Right cardiac atrium (tissue), 5 donors: ENCODE results near the gene WSCD1. TPM values are rescaled to one million over a fixed set of nuclear protein-coding genes. Genes with fewer than 3 reads are reported as not detected.

Source experiments
- ATAC-seq, 2 donors: fragments of 200-7000 bp; cut with Tn5 transposase; one replicate each; pipeline versions ENCODE4 v1.8.0 to v1.9.1; 2020; ENCODE audit warnings: moderate library complexity in 2 of 2, mild to moderate bottlenecking in 1 of 2
- DNase-seq, 3 donors: peaks; one replicate each; pipeline ENCODE4 v3.0.0-alpha.2; 2020
- H3K27ac ChIP-seq: one replicate; pipeline ENCODE4 v1.5.1; 2013; ENCODE audit warnings: mild to moderate bottlenecking, low read length, control low read depth, moderate library complexity
- H3K27me3 ChIP-seq: one replicate; pipeline ENCODE4 v1.6.1; 2013; ENCODE audit not compliant: control insufficient read depth, insufficient read depth
- H3K4me1 ChIP-seq: one replicate; pipeline ENCODE4 v1.6.1; 2013; ENCODE audit warnings: low read length; ENCODE audit not compliant: control insufficient read depth, insufficient read depth
- H3K4me3 ChIP-seq: one replicate; pipeline ENCODE4 v1.5.1; 2013; ENCODE audit warnings: low read length, control low read depth
- H3K9me3 ChIP-seq: one replicate; pipeline ENCODE4 v1.6.1; 2013; ENCODE audit warnings: low read length; ENCODE audit not compliant: control insufficient read depth
- WGBS: extraction: QIAGEN DNeasy Blood & Tissue Kit; methylation state at CpG from one replicate; pipeline ENCODE4 v1.1.7; 2013; 5-methylcytosine and 5-hydroxymethylcytosine counted together
- intact Hi-C, 4 donors: fragments of 100-400 bp; cut with DNase I; formaldehyde crosslinking; loops; one replicate each; pipeline versions ENCODE4 v1.11.0 to v1.14.0; 2022 to 2023
- polyA plus RNA-seq: library from polyadenylated mRNA; stranded (reverse); fragments of 200-250 nt; gene quantifications from one replicate; pipeline ENCODE4 v1.2.3, GENCODE V29; 2013
- total RNA-seq, 4 donors: library from RNA; stranded (reverse); fragmentation: NEBNext Ultra II Directional; extraction: Animal tissue kit (Norgen Biotek cat#: 25700); gene quantifications; one replicate each; pipeline ENCODE4 v1.2.1, GENCODE V29; 2021
- donor health status: healthy with polysubstance abuse.
- donor health status: DM: no; HTN: yes; CAD: no.
- donor health status: DM: no; HTN: no; CAD: no.
- donor health status: DM: no; HTN: yes; CAD: no; lungs with severe emphysema.
- donor health status: DM: yes; HTN: yes; CAD: no.

WSCD1 gene
- total and polyA plus RNA-seq, 5 donors, result 2.6 to 9.2 (median 6.4) TPM

- no peak for DNase-seq
- intact Hi-C loops, result no loop called here
- no peak overlapping the region for H3K4me3 ChIP-seq
- H3K27me3 ChIP-seq, result no peaks in the 10 kb centered on the region
- no peaks in the 10 kb centered on the region for H3K4me1 ChIP-seq
- ATAC-seq, result no peak
- no peak overlapping the region for H3K27ac ChIP-seq
- 78% methylated on average over 8 of the region's 8 CpGs for WGBS
- no peaks in the 10 kb centered on the region for H3K9me3 ChIP-seq
Observed at GRCh38 chr17:6059406-6059805, 10.8 kb upstream of the WSCD1 start.

GRCh38 chr17:6061290-6061689, 8.9 kb upstream of the WSCD1 start:
- Histone ChIP-seq H3K4me3 (no peak overlapping the region), H3K27ac (no peak overlapping the region), H3K27me3 (no peaks in the 10 kb centered on the region), H3K4me1 (no peaks in the 10 kb centered on the region), H3K9me3 (no peaks in the 10 kb centered on the region)
- ATAC-seq (peak in 1 of 2 donors; percentile 63), DNase-seq (no peak)
- WGBS, result 59% methylated on average over 5 of the region's 5 CpGs
- intact Hi-C loops, result loop anchor here in 1 of 4 donors (10.0 kb wide), 1 partner anchor 354 kb away; no protein-coding TSS in a partner anchor

DNA sequence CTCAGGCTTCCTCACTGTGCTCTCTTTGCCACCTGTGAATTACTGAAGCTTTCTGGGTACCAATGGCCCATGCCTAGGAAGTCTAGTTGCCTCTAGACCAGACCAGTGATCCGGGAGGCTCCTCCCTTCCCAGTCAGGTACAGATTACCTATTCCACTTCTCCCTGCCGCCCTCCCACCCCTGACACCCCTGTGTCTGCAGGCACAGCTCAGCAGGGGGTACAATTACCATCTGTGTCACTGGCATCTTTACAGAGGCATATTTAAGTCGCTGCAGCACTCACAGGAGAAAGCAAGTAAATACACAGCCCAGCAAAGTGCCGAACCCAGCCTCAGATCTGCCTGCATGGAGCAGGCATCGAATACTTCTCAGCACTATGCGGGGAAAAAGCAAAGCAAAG, 5.3 kb upstream of the WSCD1 start:
- 62% methylated on average over 6 of the region's 6 CpGs for WGBS
- Histone ChIP-seq H3K4me3 (no peak overlapping the region), H3K27me3 (no peaks in the 10 kb centered on the region), H3K27ac (no peak overlapping the region), H3K9me3 (no peaks in the 10 kb centered on the region), H3K4me1 (no peaks in the 10 kb centered on the region)
- DNase-seq (no peak), ATAC-seq (no peak)
- intact Hi-C loops, result loop anchor here in 1 of 4 donors (10.0 kb wide), 1 partner anchor 350 kb away; no protein-coding TSS in a partner anchor

- intact Hi-C loops, result loop anchor here in 1 of 4 donors (10.0 kb wide), 1 partner anchor 349 kb away; no protein-coding TSS in a partner anchor
- no peak for DNase-seq
- Histone ChIP-seq H3K27ac (no peak overlapping the region), H3K4me3 (no peak overlapping the region), H3K4me1 (no peaks in the 10 kb centered on the region), H3K27me3 (no peaks in the 10 kb centered on the region), H3K9me3 (no peaks in the 10 kb centered on the region)
- 78% methylated on average over 7 of the region's 7 CpGs for WGBS
- ATAC-seq, result no peak
Observed at GRCh38 chr17:6065351-6065750, 4.8 kb upstream of the WSCD1 start.

GRCh38 chr17:6066183-6066948, 3.8 kb upstream of the WSCD1 start:
- 79% methylated on average over 10 of the region's 10 CpGs for WGBS
- intact Hi-C loops, result loop anchor here in 1 of 4 donors (10.0 kb wide), 1 partner anchor 348 kb away; no protein-coding TSS in a partner anchor
- no peak overlapping the region for H3K27ac ChIP-seq
- ATAC-seq (no peak), DNase-seq (no peak)
- H3K27me3 ChIP-seq, result no peaks in the 10 kb centered on the region
- no peak overlapping the region for H3K4me3 ChIP-seq
- no peaks in the 10 kb centered on the region for H3K4me1 ChIP-seq
- H3K9me3 ChIP-seq, result no peaks in the 10 kb centered on the region

GRCh38 chr17:6067060-6067459, 3.1 kb upstream of the WSCD1 start:
- no peaks in the 10 kb centered on the region for H3K27me3 ChIP-seq
- no peak for DNase-seq
- no peaks in the 10 kb centered on the region for H3K4me1 ChIP-seq
- H3K4me3 ChIP-seq, result no peak overlapping the region
- intact Hi-C loops, result loop anchor here in 1 of 4 donors (10.0 kb wide), 1 partner anchor 348 kb away; no protein-coding TSS in a partner anchor
- 64% methylated on average over 5 of the region's 5 CpGs for WGBS
- ATAC-seq, result no peak
- H3K27ac ChIP-seq, result no peak overlapping the region
- no peaks in the 10 kb centered on the region for H3K9me3 ChIP-seq

GRCh38 chr17:6070430-6070912, 292 bp downstream of the WSCD1 start:
- Histone ChIP-seq H3K4me3 (peak overlapping the region; percentile 95), H3K4me1 (no peaks in the 10 kb centered on the region), H3K27me3 (no peaks in the 10 kb centered on the region), H3K9me3 (no peaks in the 10 kb centered on the region), H3K27ac (no peak overlapping the region)
- peak in 1 of 3 donors; percentile 53 for DNase-seq
- intact Hi-C loops, result no loop called here
- ATAC-seq, result no peak
- under 1% methylated on average over 70 of the region's 70 CpGs for WGBS

DNA sequence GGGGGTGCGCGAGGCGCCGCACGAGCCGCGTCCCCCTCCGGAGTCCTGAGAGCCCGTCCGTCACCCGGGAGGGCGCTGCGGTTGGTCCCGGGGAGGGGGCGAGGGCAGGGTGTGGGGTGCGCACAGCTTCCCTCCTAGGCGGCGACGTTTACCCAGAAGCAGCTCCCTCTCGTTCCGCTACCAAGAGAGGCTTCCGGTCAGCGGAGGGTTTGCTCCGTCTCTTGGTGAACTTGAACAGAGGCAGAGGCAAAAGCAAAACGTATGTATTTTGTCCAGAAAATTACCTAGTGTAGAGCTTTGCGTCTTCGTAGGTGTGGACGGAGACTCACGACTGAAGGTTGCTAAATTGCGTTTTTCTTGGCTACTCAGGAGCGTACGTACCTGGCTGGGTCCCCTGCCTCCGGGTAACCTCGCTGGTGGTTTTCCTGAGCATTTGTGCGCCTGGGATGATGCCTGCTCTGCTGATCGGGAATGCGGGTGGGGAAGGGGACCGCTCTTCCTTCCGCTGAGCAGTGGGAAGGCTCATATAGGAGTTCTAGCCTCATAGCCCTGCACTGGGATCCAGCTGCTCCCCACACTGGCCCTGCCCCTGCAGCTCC, 833 bp downstream of the WSCD1 start:
- intact Hi-C loops, result no loop called here
- Histone ChIP-seq H3K4me3 (peak overlapping the region; percentile 95), H3K27me3 (no peaks in the 10 kb centered on the region), H3K9me3 (no peaks in the 10 kb centered on the region), H3K27ac (no peak overlapping the region), H3K4me1 (no peaks in the 10 kb centered on the region)
- 2% methylated on average over 39 of the region's 39 CpGs for WGBS
- ATAC-seq, result peak; percentile 30 to 32
- peak in 2 of 3 donors; percentile 63 to 64 for DNase-seq

DNA sequence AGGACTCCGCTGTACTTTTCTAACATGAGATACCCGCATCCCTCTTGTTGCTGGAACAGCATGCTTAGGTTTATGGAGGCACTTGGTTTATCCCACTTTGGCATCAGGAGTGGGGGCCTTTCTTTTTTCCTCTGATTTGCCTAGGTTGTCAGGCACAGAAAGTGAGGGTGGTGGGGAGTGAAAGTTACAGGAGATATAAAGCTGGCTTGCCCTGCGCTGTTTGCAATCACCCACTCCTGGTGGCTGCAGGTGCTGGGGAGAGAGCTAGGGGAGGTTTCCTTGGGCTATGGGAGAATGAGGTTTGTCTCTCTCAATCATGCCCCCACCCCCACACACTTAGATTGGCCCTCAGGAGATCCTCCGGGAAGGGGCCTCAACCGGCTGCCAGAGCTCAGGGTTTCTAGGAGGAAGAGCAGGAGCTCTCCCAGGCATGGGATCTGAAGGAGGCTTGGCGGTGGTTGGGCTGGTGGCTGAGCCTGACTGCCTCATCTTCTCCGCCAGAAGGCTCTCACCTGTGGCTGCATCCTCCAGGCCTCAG, 1.4 kb downstream of the WSCD1 start:
- WGBS, result 69% methylated on average over 7 of the region's 7 CpGs
- no peak for ATAC-seq

DNA sequence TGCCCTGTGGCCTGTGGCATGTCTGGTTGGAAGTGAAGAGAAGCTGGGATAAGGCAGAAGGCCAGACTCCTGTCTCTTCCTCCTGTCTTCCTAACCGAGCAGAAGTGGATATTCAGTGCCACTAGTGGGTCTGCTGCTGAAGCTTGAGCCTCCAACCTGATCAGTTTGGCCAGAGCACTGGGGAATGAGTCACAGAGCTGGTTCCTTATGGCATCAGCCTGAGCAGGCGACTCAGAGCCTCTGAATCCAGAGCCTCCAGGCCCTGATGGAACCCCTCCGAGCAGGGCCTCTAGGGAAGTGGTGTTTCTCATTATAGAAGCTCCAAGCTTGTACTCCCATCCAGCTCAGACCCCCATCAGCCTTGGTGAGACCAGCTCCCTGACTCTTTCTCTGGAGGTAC, 2.0 kb downstream of the WSCD1 start:
- no peak overlapping the region for H3K4me3 ChIP-seq
- no peaks in the 10 kb centered on the region for H3K4me1 ChIP-seq
- ATAC-seq, result no peak
- no peaks in the 10 kb centered on the region for H3K27me3 ChIP-seq
- no peak overlapping the region for H3K27ac ChIP-seq
- DNase-seq, result no peak
- 84% methylated on average over 3 of the region's 3 CpGs for WGBS
- intact Hi-C loops, result no loop called here
- no peaks in the 10 kb centered on the region for H3K9me3 ChIP-seq

More for the DNA sequence above, 1.4 kb downstream of the WSCD1 start:
- Histone ChIP-seq H3K27ac (no peak overlapping the region), H3K9me3 (no peaks in the 10 kb centered on the region), H3K4me3 (peak overlapping the region; percentile 95), H3K27me3 (no peaks in the 10 kb centered on the region), H3K4me1 (no peaks in the 10 kb centered on the region)
- intact Hi-C loops, result no loop called here
- DNase-seq, result no peak

DNA sequence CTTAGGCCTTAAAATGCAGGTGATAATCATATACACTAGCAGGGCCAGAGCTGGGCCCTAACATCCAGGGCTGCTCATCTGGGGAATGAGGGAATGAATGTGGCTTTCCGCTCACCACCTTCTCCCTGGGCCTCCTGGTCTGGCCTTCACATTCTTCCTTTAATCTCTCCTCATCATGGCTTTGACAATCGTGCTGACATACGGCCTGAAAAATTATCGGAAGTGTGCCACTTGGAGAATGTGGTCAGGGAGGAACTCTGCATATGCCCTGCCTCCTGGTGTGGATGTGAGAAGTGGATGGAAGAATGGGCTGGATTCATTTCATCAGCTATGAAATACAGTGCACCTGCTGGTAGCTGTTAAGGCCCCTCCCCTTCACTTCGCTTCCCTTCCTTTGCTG, 2.4 kb downstream of the WSCD1 start:
- no peak for ATAC-seq
- intact Hi-C loops, result no loop called here
- H3K4me3 ChIP-seq, result no peak overlapping the region
- no peak overlapping the region for H3K27ac ChIP-seq
- H3K4me1 ChIP-seq, result no peaks in the 10 kb centered on the region
- no peak for DNase-seq
- no peaks in the 10 kb centered on the region for H3K9me3 ChIP-seq
- 57% methylated on average over 5 of the region's 5 CpGs for WGBS
- H3K27me3 ChIP-seq, result no peaks in the 10 kb centered on the region
